ENCODE results near the gene SHD.

SHD gene

DNA sequence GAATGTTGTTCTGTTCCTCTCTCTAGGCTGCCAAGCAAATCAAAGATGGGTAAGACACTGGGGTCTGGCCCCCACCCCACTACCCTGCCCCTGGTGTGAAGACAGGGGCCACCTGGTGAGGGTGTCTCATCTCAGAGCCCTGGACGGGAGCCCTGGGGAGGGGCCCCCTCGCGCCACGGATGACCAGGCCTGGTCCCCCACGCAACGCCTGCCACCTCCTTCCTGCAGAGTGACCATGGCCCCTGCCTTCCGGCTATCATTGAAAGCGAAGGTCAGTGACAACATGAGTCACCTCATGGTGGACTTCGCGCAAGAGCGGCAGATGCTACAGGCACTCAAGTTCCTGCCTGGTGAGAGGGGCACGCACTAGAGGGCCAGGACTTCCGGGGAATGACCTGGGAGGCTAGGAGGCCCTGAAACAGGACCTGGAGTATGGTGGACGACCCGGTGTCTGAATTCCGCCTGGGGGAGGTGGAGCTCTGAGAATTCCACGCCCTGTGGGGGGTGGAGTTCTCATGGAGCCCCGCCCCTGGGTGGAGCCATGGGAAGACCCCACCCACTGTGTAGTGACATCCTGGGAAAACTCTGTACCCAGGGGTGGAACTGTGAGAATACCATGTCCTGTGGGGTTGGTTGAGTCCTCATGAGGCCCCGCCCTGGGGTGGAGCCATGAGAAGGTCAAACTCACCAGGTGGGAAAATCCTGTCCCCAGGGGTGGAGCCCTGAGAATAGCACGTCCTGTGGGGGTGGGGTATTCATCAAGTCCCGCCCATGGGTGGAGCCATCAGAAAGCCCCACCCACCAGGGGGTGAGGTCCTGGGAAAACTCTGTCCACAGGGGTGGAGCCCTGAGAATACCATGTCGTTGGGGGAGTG lies 31.4 kb downstream of the SHD start:
- H3K4me3 ChIP-seq (ENCODE audit: low read depth, low read length) = no peak overlapping the region
- no peak for TF ChIP-seq MYC (IDR thresholded peaks at IDR 0.05; ENCODE audit: low read depth, low read length)
- TF ChIP-seq, protein P1, sequence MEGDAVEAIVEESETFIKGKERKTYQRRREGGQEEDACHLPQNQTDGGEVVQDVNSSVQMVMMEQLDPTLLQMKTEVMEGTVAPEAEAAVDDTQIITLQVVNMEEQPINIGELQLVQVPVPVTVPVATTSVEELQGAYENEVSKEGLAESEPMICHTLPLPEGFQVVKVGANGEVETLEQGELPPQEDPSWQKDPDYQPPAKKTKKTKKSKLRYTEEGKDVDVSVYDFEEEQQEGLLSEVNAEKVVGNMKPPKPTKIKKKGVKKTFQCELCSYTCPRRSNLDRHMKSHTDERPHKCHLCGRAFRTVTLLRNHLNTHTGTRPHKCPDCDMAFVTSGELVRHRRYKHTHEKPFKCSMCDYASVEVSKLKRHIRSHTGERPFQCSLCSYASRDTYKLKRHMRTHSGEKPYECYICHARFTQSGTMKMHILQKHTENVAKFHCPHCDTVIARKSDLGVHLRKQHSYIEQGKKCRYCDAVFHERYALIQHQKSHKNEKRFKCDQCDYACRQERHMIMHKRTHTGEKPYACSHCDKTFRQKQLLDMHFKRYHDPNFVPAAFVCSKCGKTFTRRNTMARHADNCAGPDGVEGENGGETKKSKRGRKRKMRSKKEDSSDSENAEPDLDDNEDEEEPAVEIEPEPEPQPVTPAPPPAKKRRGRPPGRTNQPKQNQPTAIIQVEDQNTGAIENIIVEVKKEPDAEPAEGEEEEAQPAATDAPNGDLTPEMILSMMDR (IDR thresholded peaks at IDR 0.05; ENCODE audit: low read depth, low read length) = no peak
- TF ChIP-seq POLR2A (IDR thresholded peaks at IDR 0.05; ENCODE audit: extremely low read depth, insufficient read length) = no peak
- TF ChIP-seq, protein P2, sequence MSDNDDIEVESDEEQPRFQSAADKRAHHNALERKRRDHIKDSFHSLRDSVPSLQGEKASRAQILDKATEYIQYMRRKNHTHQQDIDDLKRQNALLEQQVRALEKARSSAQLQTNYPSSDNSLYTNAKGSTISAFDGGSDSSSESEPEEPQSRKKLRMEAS (IDR thresholded peaks at IDR 0.05; ENCODE audit: low read depth, low read length) = no peak
- DNase-seq (ENCODE audit: low read depth) = no peak

DNA sequence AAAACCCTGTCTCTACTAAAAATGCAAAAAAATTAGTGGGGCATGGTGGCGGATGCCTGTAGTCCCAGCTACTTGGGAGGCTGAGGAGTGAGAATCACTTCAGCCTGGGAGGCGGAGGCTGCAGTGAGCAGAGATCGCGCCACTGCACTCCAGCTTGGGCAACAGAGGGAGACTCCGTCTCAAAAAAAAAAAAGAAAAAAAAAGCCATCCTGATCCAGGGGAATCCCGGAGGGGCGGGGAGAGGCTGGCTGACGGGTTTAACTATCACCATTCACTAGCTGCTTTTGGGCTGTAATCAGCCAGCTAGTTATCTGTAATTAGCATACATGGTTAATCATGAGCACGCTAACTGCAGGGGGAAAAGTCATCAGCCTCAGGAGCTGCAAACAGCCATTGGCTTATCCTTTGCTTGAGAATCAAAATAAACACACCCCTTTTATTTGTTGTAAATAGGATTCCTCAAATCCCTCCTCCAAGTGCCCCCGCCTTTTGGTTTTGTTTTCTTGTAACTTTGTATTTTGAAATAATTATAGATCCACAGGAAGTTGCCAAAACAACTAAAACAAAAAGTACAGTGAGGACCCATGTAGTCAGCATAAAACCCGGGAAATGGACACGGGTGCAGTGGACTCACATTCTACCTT lies 34.9 kb downstream of the SHD start:
- H3K4me3 ChIP-seq (ENCODE audit: low read depth, low read length) = no peak overlapping the region
- no peak for DNase-seq (ENCODE audit: low read depth)
- no peak for TF ChIP-seq POLR2A (IDR thresholded peaks at IDR 0.05; ENCODE audit: extremely low read depth, insufficient read length)
- TF ChIP-seq, protein P1 (IDR thresholded peaks at IDR 0.05; ENCODE audit: low read depth, low read length) = no peak
- TF ChIP-seq MYC (IDR thresholded peaks at IDR 0.05; ENCODE audit: low read depth, low read length) = no peak
- TF ChIP-seq, protein P2 (IDR thresholded peaks at IDR 0.05; ENCODE audit: low read depth, low read length) = no peak

DNA sequence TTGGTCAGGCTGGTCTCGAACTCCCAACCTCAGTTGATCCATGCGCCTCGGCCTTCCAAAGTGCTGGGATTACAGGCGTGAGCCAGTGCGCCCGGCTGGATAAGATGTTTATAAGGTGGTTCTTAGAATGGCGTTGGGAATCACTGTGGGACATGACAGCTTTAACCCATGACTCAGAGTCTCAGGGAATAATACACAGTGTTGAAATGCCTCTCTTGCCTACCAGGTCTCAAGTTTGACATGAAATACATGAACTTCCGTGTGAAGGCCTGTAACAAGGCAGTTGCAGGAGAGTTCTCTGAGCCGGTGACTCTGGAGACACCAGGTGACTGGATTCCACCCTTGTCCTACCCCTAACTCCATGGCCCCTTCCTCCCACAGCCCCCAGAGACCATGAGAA lies 37.9 kb downstream of the SHD start:
- TF ChIP-seq MYC (IDR thresholded peaks at IDR 0.05; ENCODE audit: low read depth, low read length) (no peak), POLR2A (IDR thresholded peaks at IDR 0.05; ENCODE audit: extremely low read depth, insufficient read length) (no peak)
- TF ChIP-seq, protein P2 (IDR thresholded peaks at IDR 0.05; ENCODE audit: low read depth, low read length) = no peak
- TF ChIP-seq, protein P1 (IDR thresholded peaks at IDR 0.05; ENCODE audit: low read depth, low read length) = no peak
- no peak for DNase-seq (ENCODE audit: low read depth)

DNA sequence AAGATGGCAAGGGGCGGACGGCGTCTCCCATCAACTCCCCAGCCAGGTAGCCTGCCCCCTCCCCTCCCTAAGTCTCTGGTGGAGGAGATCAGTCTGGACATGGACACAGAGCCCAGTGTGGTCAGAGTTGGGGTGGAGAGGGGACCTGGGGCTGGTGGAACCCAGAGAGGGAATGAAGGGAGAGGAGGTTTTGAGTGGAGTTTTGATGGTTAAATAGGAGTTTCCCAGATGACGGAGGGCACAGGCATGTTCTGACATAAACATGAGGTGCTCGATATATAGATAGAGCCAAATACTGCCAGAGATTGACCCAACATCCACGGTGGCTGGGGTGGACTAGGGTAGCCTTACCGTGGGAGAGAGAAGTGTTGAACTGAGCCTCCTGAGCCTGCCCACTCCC lies 39.4 kb downstream of the SHD start:
- TF ChIP-seq MYC (IDR thresholded peaks at IDR 0.05; ENCODE audit: low read depth, low read length) (no peak), POLR2A (IDR thresholded peaks at IDR 0.05; ENCODE audit: extremely low read depth, insufficient read length) (no peak)
- TF ChIP-seq, protein P1 (IDR thresholded peaks at IDR 0.05; ENCODE audit: low read depth, low read length) = no peak
- TF ChIP-seq, protein P2 (IDR thresholded peaks at IDR 0.05; ENCODE audit: low read depth, low read length) = no peak
- DNase-seq (ENCODE audit: low read depth) = no peak
- H3K4me3 ChIP-seq (ENCODE audit: low read depth, low read length) = no peak overlapping the region

More for the DNA sequence above, 37.9 kb downstream of the SHD start:
- no peak overlapping the region for H3K4me3 ChIP-seq (ENCODE audit: low read depth, low read length)

DNA sequence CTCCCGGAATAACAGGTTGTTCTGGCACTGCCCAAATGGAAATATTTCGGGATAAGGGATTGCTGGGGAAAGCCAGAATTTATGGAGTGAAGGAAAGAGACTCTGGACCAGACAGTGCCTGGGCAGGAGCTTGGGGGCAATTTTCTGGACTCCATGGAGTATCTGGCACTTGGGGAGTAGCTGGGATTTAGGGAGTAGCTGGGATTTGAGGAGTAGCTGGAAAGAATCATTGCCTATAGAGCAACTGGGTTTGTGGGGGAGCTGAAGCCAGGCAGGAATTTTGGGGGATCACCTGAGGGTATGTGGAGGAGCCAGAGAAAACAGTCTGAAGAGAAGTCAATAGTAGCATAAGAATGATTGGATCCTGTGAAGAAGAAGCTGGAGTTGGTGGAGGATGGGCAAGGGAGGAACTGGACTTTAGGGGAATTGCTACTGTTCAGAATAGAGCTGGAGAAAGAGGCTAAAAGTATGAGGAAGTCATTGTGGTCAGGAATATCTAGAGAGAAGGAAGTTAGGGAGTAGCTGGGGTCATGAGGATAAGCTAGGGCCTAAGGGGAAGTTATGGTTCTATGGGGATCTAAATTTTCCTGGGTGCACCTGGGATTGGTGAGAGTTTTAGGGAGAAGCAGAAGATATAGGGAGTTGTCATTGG lies 40.1 kb downstream of the SHD start:
- TF ChIP-seq, protein P2 (IDR thresholded peaks at IDR 0.05; ENCODE audit: low read depth, low read length) = no peak
- TF ChIP-seq POLR2A (IDR thresholded peaks at IDR 0.05; ENCODE audit: extremely low read depth, insufficient read length) (no peak), MYC (IDR thresholded peaks at IDR 0.05; ENCODE audit: low read depth, low read length) (no peak)
- TF ChIP-seq, protein P1 (IDR thresholded peaks at IDR 0.05; ENCODE audit: low read depth, low read length) = no peak
- H3K4me3 ChIP-seq (ENCODE audit: low read depth, low read length) = no peak overlapping the region
- DNase-seq (ENCODE audit: low read depth) = no peak
